ENCODE measurements around the gene PRCP.

DNA sequence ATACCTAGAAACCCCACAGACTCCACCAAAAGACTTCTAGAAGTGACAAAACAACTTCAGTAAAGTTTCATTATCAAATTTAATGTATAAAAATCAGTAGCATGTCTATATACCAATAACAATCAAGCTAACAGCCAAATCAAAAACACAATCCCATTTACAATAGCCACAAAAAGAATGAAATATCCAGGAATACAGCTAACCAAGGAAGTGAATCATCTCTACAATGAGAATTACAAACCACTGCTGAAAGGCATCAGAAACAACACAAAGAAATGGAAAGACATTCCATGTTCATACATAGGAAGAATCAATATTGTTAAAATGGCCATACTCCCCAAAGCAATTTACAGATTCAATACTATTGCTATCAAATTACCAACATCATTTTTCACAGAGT lies 46.0 kb downstream of the PRCP start:
- TF ChIP-seq, protein P1, sequence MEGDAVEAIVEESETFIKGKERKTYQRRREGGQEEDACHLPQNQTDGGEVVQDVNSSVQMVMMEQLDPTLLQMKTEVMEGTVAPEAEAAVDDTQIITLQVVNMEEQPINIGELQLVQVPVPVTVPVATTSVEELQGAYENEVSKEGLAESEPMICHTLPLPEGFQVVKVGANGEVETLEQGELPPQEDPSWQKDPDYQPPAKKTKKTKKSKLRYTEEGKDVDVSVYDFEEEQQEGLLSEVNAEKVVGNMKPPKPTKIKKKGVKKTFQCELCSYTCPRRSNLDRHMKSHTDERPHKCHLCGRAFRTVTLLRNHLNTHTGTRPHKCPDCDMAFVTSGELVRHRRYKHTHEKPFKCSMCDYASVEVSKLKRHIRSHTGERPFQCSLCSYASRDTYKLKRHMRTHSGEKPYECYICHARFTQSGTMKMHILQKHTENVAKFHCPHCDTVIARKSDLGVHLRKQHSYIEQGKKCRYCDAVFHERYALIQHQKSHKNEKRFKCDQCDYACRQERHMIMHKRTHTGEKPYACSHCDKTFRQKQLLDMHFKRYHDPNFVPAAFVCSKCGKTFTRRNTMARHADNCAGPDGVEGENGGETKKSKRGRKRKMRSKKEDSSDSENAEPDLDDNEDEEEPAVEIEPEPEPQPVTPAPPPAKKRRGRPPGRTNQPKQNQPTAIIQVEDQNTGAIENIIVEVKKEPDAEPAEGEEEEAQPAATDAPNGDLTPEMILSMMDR (IDR thresholded peaks at IDR 0.05 in 4 of 5, conservative IDR thresholded peaks at IDR 0.05 in 1 of 5) = no peak
- TF ChIP-seq POLR2A (IDR thresholded peaks at IDR 0.05) = no peak
